K562 (cell line): Measurements from ENCODE around the gene TSSK2. TPM values are rescaled to one million over a fixed set of nuclear protein-coding genes. Genes with fewer than 3 reads are reported as not detected.
A peak's percentile ranks its signal among the peaks of the same experiment; 100 is the strongest.

Source experiments
- ATAC-seq: fragments of 200-7000 bp; cut with Tn5 transposase; 3 replicates; pipeline ENCODE4 v1.9.1; 2020; ENCODE audit warnings: moderate library complexity
- BruUV-seq: library from RNA; stranded (reverse); fragments of 400-500 nt; replicated peaks from 2 replicates; lab custom pipeline; 2021; lab: Mats Ljungman, UMichigan
- CTCF ChIA-PET: fragments of 300-600 bp; formaldehyde crosslinking; extraction: SDS; loops from one replicate; lab custom pipeline; 2021; ENCODE audit warnings: low intra/inter-chr PET ratio; lab: Yijun Ruan, JAX
- POLR2A ChIA-PET: fragments of 300-600, 350-650 bp; sonication (Branson Sonifier 250); formaldehyde crosslinking; extraction: SDS; loops from one replicate; lab custom pipeline; 2021; ENCODE audit warnings: antibody characterized with exemption, inconsistent platforms; lab: Yijun Ruan, JAX
- DNase-seq, 4 experiments: peaks; one replicate each; pipeline versions ENCODE4 v3.0.0 to v3.0.0-alpha.2; 2011 to 2018; ENCODE audit warnings: low spot score in 3 of 4, mixed read lengths in 3 of 4; ENCODE audit errors: extremely low read depth in 1 of 4
- FAIRE-seq: peaks from 2 replicates; lab custom pipeline; 2011; peaks lifted over from hg19 to GRCh38; lab: Jason Lieb, UNC
- H2AFZ ChIP-seq: 2 replicates; pipeline ENCODE4 v1.6.0; 2011; ENCODE audit warnings: low read depth, low read length, control low read depth, inconsistent platforms
- H3K27ac ChIP-seq: fragments of 200-600 bp; 3 replicates; pipeline ENCODE4 v1.8.0; 2011; ENCODE audit warnings: low read depth, mild to moderate bottlenecking, control low read depth, inconsistent platforms, low read length, moderate library complexity, mixed read lengths; ENCODE audit errors: extremely low read depth
- H3K27me3 ChIP-seq, 2 experiments: fragments of 300-600 bp in 1 of 2; 2 replicates in 1 of 2; 3 replicates in 1 of 2; pipeline versions ENCODE4 v1.6.0 to v1.8.0; 2011; ENCODE audit warnings: inconsistent platforms in 2 of 2, low read length in 2 of 2, mild to moderate bottlenecking in 1 of 2, mixed read lengths in 1 of 2, moderate library complexity in 1 of 2; ENCODE audit not compliant: control insufficient read depth in 2 of 2, insufficient read depth in 2 of 2
- H3K36me3 ChIP-seq: fragments of 300-600 bp; 3 replicates; pipeline ENCODE4 v1.8.0; 2011; ENCODE audit warnings: mild to moderate bottlenecking, low read length, inconsistent platforms; ENCODE audit not compliant: control insufficient read depth, insufficient read depth
- H3K4me1 ChIP-seq, 2 experiments: fragments of 200-600 bp in 1 of 2; replicated peaks in 1 of 2; 2 replicates in 1 of 2; 3 replicates in 1 of 2; pipeline versions ENCODE4 v1.5.1 to v1.8.0; 2011; ENCODE audit warnings: inconsistent platforms in 2 of 2, low read length in 2 of 2, mild to moderate bottlenecking in 1 of 2, mixed read lengths in 1 of 2, moderate library complexity in 1 of 2; ENCODE audit not compliant: control insufficient read depth in 2 of 2, insufficient read depth in 2 of 2
- H3K4me2 ChIP-seq: 2 replicates; pipeline ENCODE4 v1.6.1; 2011; ENCODE audit warnings: low read length, control low read depth, inconsistent platforms, mixed read lengths; ENCODE audit not compliant: insufficient read depth
- H3K4me3 ChIP-seq: fragments of 200-600 bp; sonication (generic), shearing (Covaris generic); 2 replicates; pipeline ENCODE4 v1.5.1; 2016; ENCODE audit warnings: control low read depth, inconsistent platforms
- H3K79me2 ChIP-seq: fragments of 200-600 bp; 3 replicates; pipeline ENCODE4 v1.8.0; 2011; ENCODE audit warnings: low read length, inconsistent platforms; ENCODE audit not compliant: control insufficient read depth, insufficient read depth
- H3K9ac ChIP-seq, 2 experiments: 2 replicates each; pipeline versions ENCODE4 v1.6.0 to v1.6.1; 2011; ENCODE audit warnings: low read depth in 2 of 2, low read length in 2 of 2, control low read depth in 1 of 2, inconsistent platforms in 1 of 2, mild to moderate bottlenecking in 1 of 2, mixed read lengths in 1 of 2; ENCODE audit not compliant: insufficient read depth in 1 of 2
- H3K9me1 ChIP-seq: one replicate; pipeline ENCODE4 v1.6.0; 2011; ENCODE audit warnings: inconsistent platforms, mild to moderate bottlenecking, low read length, moderate library complexity; ENCODE audit not compliant: control insufficient read depth, insufficient read depth
- H3K9me3 ChIP-seq: replicated peaks from 2 replicates; pipeline ENCODE4 v1.5.1; 2011; ENCODE audit warnings: low read depth, low read length, inconsistent platforms; ENCODE audit not compliant: control insufficient read depth, insufficient read depth
- H4K20me1 ChIP-seq: replicated peaks from 2 replicates; pipeline ENCODE4 v1.6.1; 2011; ENCODE audit warnings: low read length, inconsistent platforms, mixed read lengths; ENCODE audit not compliant: control insufficient read depth, insufficient read depth
- BMI1 ChIP-seq: fragments of 150-350 bp; IDR thresholded peaks from 2 replicates; pipeline ENCODE4 v1.6.1; 2014; ENCODE audit warnings: low read length
- CREB1 ChIP-seq, 2 experiments: sonication (generic) in 1 of 2; formaldehyde crosslinking in 1 of 2; IDR thresholded peaks; 2 replicates each; pipeline versions ENCODE4 v1.6.1 to v1.8.0; 2012 to 2022; ENCODE audit warnings: inconsistent platforms in 1 of 2, mild to moderate bottlenecking in 1 of 2, missing genetic modification reagents in 1 of 2, moderate library complexity in 1 of 2
- MED1 ChIP-seq: sonication (generic); formaldehyde crosslinking; IDR thresholded peaks from 2 replicates; pipeline ENCODE4 v1.8.1; 2023; ENCODE audit warnings: missing genetic modification reagents, borderline replicate concordance
- NONO ChIP-seq, 2 experiments: fragments of 200-400 bp in 1 of 2; fragments of 450-650 bp in 1 of 2; formaldehyde crosslinking in 1 of 2; IDR thresholded peaks; 2 replicates each; pipeline ENCODE4 v1.6.1; 2017; ENCODE audit warnings: low read depth in 2 of 2, mild to moderate bottlenecking in 2 of 2, moderate library complexity in 2 of 2, low read length in 1 of 2
- POLR2A ChIP-seq: fragments of 450-650 bp; conservative IDR thresholded peaks from 2 replicates; pipeline ENCODE4 v1.6.1; 2016
- SMAD4 ChIP-seq: fragments of 250-450 bp; sonication (Bioruptor Pico); conservative IDR thresholded peaks from 2 replicates; pipeline ENCODE4 v1.8.0; 2021; ENCODE audit warnings: inconsistent platforms, mild to moderate bottlenecking, moderate library complexity
- SPI1 ChIP-seq: IDR thresholded peaks from 2 replicates; pipeline ENCODE4 v1.6.1; 2011; ENCODE audit warnings: low read depth, low read length, control low read depth, borderline replicate concordance
- TCF7 ChIP-seq: sonication (generic); IDR thresholded peaks from 2 replicates; pipeline ENCODE4 v1.6.1; 2016; ENCODE audit warnings: antibody characterized with exemption, borderline replicate concordance
- ZC3H4 ChIP-seq: sonication (generic); formaldehyde crosslinking; IDR thresholded peaks from 2 replicates; pipeline ENCODE4 v1.9.0; 2021; ENCODE audit warnings: missing genetic modification reagents, borderline replicate concordance
- ZNF79 ChIP-seq: fragments of 250-450 bp; sonication (Bioruptor Pico); IDR thresholded peaks from 2 replicates; pipeline ENCODE4 v1.4.0; 2020; ENCODE audit warnings: low read depth, mild to moderate bottlenecking, moderate library complexity
- WGBS: fragments of 100-300 bp; shearing (Covaris generic); methylation state at CpG from one replicate; pipeline ENCODE4 v1.1.6; 2016; ENCODE audit warnings: low coverage, mixed read lengths; ENCODE audit not compliant: insufficient coverage; ENCODE audit errors: missing lambda C conversion rate; 5-methylcytosine and 5-hydroxymethylcytosine counted together
- in situ Hi-C: fragments of 300-500 bp; cut with MboI; formaldehyde crosslinking; loops from 4 replicates; pipeline ENCODE4 v1.15.0; 2018; ENCODE audit warnings: inconsistent platforms, mixed read lengths
- intact Hi-C: fragments of 100-400 bp; cut with micrococcal nuclease; formaldehyde crosslinking; loops from 2 replicates; pipeline ENCODE4 v1.14.2; 2022
- polyA plus RNA-seq, 8 experiments: library from polyadenylated mRNA; depleted of rRNA in 4 of 8; stranded (reverse) in 5 of 8; unstranded in 3 of 8; fragments of >200 nt; fragmentation: Nextera tagmentation in 2 of 8; fragmentation: Illumina TruSeq in 1 of 8; extraction: Ambion mirVana in 2 of 8; extraction: Trizol in 1 of 8; gene quantifications; 2 replicates each; pipeline versions ENCODE4 v1.2.1 to v1.2.3, GENCODE V29; 2011 to 2014; ENCODE audit warnings: inconsistent platforms in 1 of 8, missing spikeins in 1 of 8
- total RNA-seq, 7 experiments: library from RNA; depleted of rRNA in 6 of 7; stranded (reverse); fragments of >200 nt in 6 of 7; fragmentation: Illumina TruSeq in 2 of 7; extraction: Trizol in 2 of 7; gene quantifications; 2 replicates each; pipeline versions ENCODE4 v1.2.1 to v1.2.3, GENCODE V29; 2011 to 2021; ENCODE audit warnings: low replicate concordance in 1 of 7
- TF ChIP-seq, protein P1 (sequence below): fragments of 250-450 bp; sonication (Bioruptor Pico); IDR thresholded peaks from 2 replicates; pipeline ENCODE4 v1.9.0; 2021; ENCODE audit warnings: mild to moderate bottlenecking, inconsistent platforms
- TF ChIP-seq, protein P2 (sequence below): fragments of 200-400 bp; formaldehyde crosslinking; IDR thresholded peaks from 2 replicates; pipeline ENCODE4 v1.6.1; 2017; ENCODE audit warnings: mild to moderate bottlenecking, low read depth, low read length, moderate library complexity
- TF ChIP-seq, protein P3 (sequence below): fragments of 450-650 bp; formaldehyde crosslinking; IDR thresholded peaks from 2 replicates; pipeline ENCODE4 v1.4.0; 2020; ENCODE audit warnings: mild to moderate bottlenecking, mixed read lengths
- TF ChIP-seq, protein P4 (sequence below): sonication (generic); formaldehyde crosslinking; IDR thresholded peaks from 2 replicates; pipeline ENCODE4 v1.8.1; 2023; ENCODE audit warnings: mild to moderate bottlenecking, missing genetic modification reagents

The TSSK2 gene
- total and polyA plus RNA-seq, 9 of the 15 experiments (the other 6 are each of a cell fraction or from before 2014, with no cell fraction given): 0.04 TPM; not detected in 8

DNA sequence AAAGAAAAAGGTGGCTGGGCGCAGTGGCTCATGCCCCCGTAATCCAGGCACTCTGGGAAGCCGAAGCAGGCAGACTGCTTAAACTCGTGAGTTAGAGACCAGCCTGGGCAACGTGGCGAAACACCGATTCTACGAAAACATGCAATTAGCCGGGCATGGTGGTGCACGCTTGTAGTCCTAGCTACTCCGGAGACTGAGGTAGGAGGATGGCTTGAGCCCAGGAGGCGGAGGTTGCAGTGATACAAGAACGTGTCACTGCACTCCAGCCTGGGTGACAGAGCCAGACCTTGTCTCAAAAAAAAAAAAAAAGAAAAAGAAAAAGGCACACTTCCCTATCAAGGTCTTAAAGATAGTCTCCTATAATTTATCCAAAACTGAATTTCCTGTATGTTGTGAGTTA, 48.3 kb upstream of the TSSK2 start:
- DNase-seq (no peak), ATAC-seq (no peak), FAIRE-seq (no peak)
- no peak overlapping the region for H3K4me2 ChIP-seq
- BruUV-seq: no TSS peak
- in situ Hi-C loops: no loop called here
- 88% methylated on average over 13 of the region's 13 CpGs for WGBS
- H3K4me1 ChIP-seq: peaks cover 7 to 14% of the 10 kb centered on the region in 2 experiments
- H3K9ac ChIP-seq: no peak overlapping the region
- no peak overlapping the region for H3K27ac ChIP-seq
- H3K9me3 ChIP-seq: no peaks in the 10 kb centered on the region
- peaks cover 12% of the 10 kb centered on the region for H4K20me1 ChIP-seq
- H3K27me3 ChIP-seq: no peaks in the 10 kb centered on the region
- peaks cover 48% of the 10 kb centered on the region for H3K36me3 ChIP-seq
- ChIA-PET POLR2A (interaction anchor here (0.7 to 3.3 kb wide), 6 partner anchors 8 to 61 kb away, joined by 3 to 18 read pairs (median 4); no protein-coding TSS in a partner anchor), CTCF (no interaction called here)
- no peak overlapping the region for H3K4me3 ChIP-seq
- intact Hi-C loops: no loop called here
- peaks cover 8% of the 10 kb centered on the region; the same call in 2 of the 3 replicates for H3K79me2 ChIP-seq
- no peak overlapping the region for H2AFZ ChIP-seq
- no peaks in the 10 kb centered on the region for H3K9me1 ChIP-seq
- TF ChIP-seq MED1: peak; percentile 80; the same call in 1 of the 2 replicates
- TF ChIP-seq, protein P1, sequence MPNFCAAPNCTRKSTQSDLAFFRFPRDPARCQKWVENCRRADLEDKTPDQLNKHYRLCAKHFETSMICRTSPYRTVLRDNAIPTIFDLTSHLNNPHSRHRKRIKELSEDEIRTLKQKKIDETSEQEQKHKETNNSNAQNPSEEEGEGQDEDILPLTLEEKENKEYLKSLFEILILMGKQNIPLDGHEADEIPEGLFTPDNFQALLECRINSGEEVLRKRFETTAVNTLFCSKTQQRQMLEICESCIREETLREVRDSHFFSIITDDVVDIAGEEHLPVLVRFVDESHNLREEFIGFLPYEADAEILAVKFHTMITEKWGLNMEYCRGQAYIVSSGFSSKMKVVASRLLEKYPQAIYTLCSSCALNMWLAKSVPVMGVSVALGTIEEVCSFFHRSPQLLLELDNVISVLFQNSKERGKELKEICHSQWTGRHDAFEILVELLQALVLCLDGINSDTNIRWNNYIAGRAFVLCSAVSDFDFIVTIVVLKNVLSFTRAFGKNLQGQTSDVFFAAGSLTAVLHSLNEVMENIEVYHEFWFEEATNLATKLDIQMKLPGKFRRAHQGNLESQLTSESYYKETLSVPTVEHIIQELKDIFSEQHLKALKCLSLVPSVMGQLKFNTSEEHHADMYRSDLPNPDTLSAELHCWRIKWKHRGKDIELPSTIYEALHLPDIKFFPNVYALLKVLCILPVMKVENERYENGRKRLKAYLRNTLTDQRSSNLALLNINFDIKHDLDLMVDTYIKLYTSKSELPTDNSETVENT: 0 out of 2 replicates have a peak, but pooled peaks have one; percentile 25
- TF ChIP-seq, protein P2, sequence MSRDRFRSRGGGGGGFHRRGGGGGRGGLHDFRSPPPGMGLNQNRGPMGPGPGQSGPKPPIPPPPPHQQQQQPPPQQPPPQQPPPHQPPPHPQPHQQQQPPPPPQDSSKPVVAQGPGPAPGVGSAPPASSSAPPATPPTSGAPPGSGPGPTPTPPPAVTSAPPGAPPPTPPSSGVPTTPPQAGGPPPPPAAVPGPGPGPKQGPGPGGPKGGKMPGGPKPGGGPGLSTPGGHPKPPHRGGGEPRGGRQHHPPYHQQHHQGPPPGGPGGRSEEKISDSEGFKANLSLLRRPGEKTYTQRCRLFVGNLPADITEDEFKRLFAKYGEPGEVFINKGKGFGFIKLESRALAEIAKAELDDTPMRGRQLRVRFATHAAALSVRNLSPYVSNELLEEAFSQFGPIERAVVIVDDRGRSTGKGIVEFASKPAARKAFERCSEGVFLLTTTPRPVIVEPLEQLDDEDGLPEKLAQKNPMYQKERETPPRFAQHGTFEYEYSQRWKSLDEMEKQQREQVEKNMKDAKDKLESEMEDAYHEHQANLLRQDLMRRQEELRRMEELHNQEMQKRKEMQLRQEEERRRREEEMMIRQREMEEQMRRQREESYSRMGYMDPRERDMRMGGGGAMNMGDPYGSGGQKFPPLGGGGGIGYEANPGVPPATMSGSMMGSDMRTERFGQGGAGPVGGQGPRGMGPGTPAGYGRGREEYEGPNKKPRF: no peak
- TF ChIP-seq CREB1 (IDR thresholded peaks at IDR 0.05): no peak
- no peak for TF ChIP-seq CREB1 (CRISPR knock-in tag; IDR thresholded peaks at IDR 0.05)
- TF ChIP-seq SMAD4: peak; percentile 35; the same call in 1 of the 2 replicates
- no peak for TF ChIP-seq TCF7
- peak; percentile 83; the same call in 1 of the 2 replicates for TF ChIP-seq ZC3H4 (CRISPR knock-in tag)
- TF ChIP-seq ZNF79 (CRISPR knock-in tag): no peak
- TF ChIP-seq NONO (IDR thresholded peaks at IDR 0.05; ENCODE audit: low read depth in 2 of 2, low read length in 1 of 2): no peak
- TF ChIP-seq BMI1: no peak
- TF ChIP-seq SPI1: no peak
- TF ChIP-seq POLR2A: peak; percentile 23; the same call in 1 of the 2 replicates
- TF ChIP-seq, protein P3, sequence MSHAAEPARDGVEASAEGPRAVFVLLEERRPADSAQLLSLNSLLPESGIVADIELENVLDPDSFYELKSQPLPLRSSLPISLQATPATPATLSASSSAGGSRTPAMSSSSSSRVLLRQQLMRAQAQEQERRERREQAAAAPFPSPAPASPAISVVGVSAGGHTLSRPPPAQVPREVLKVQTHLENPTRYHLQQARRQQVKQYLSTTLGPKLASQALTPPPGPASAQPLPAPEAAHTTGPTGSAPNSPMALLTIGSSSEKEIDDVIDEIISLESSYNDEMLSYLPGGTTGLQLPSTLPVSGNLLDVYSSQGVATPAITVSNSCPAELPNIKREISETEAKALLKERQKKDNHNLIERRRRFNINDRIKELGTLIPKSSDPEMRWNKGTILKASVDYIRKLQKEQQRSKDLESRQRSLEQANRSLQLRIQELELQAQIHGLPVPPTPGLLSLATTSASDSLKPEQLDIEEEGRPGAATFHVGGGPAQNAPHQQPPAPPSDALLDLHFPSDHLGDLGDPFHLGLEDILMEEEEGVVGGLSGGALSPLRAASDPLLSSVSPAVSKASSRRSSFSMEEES (CRISPR knock-in tag): no peak
- TF ChIP-seq, protein P4, sequence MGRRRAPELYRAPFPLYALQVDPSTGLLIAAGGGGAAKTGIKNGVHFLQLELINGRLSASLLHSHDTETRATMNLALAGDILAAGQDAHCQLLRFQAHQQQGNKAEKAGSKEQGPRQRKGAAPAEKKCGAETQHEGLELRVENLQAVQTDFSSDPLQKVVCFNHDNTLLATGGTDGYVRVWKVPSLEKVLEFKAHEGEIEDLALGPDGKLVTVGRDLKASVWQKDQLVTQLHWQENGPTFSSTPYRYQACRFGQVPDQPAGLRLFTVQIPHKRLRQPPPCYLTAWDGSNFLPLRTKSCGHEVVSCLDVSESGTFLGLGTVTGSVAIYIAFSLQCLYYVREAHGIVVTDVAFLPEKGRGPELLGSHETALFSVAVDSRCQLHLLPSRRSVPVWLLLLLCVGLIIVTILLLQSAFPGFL: no peak
